ENCODE results near the gene IL12RB2.

DNA sequence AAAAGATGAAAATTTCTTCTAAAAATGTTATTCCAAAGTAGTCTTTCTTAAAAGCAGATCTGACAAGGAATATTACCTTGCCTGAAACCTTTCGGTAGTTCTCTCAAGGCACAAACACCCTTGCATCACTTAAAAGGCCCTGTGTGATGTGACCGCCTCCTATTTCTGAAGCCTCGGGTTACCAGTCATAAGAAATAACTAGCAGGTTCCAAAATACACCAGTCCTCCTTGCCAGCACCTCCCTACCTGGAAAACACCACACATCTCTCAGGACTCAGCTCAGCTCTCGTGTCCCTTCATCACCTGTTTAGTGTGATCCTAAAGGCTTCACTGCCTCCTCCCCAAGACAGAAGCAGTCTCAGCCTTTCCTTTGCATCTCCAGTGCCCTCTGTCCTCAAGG, 86.9 kb downstream of the IL12RB2 start:
- TF ChIP-seq ZNF513 (tag by site-specific recombination; IDR thresholded peaks at IDR 0.05) (no peak), ZNF157 (tag by site-specific recombination; IDR thresholded peaks at IDR 0.05) (no peak), SETDB1 (IDR thresholded peaks at IDR 0.05; ENCODE audit: insufficient read length, low read length) (no peak), ZNF292 (tag by site-specific recombination; IDR thresholded peaks at IDR 0.05; ENCODE audit: borderline replicate concordance, low read depth) (no peak), CTCF (tag by site-specific recombination; IDR thresholded peaks at IDR 0.05) (no peak), ZNF280D (tag by site-specific recombination; IDR thresholded peaks at IDR 0.05) (no peak), KLF9 (tag by site-specific recombination; IDR thresholded peaks at IDR 0.05; ENCODE audit: low read depth) (no peak)

Data from HEK293 (cell line).